ENCODE data around the gene RFFL. TPM values are rescaled to one million over a fixed set of nuclear protein-coding genes. Genes with fewer than 3 reads are reported as not detected.
A peak's percentile ranks its signal among the peaks of the same experiment; 100 is the strongest.

RFFL gene
- total and polyA plus RNA-seq, 8 donors = 19.6 to 42.0 (median 22.2) TPM

GRCh38 chr17:35101725-35102124 is 38.2 kb upstream of the RFFL start:
- Histone ChIP-seq H3K27me3 (no peaks in the 10 kb centered on the region), H3K4me1 (peaks cover 0 to 6% of the 10 kb centered on the region in 2 donors), H3K36me3 (peaks cover 0 to 67% of the 10 kb centered on the region in 2 donors), H3K9me3 (peaks cover 0 to 1% of the 10 kb centered on the region in 2 donors), H3K27ac (peak overlapping the region in 1 of 2 donors; percentile 62), H3K4me3 (no peak overlapping the region)
- DNase-seq = no peak
- ATAC-seq = no peak
- intact Hi-C loops (cut with DNase I) = loop anchor here in 1 of 2 donors (10.0 kb wide), 1 partner anchor 557 kb away; no protein-coding TSS in a partner anchor
- TF ChIP-seq CTCF (IDR thresholded peaks at IDR 0.05) = no peak

- H3K36me3 ChIP-seq = peaks cover 0 to 60% of the 10 kb centered on the region in 2 donors
- no peak for TF ChIP-seq CTCF (IDR thresholded peaks at IDR 0.05)
- H3K27ac ChIP-seq = peak overlapping the region in 1 of 2 donors; percentile 62
- no peaks in the 10 kb centered on the region for H3K9me3 ChIP-seq
- intact Hi-C loops (cut with DNase I) = loop anchor here in 1 of 2 donors (10.0 kb wide), 1 partner anchor 556 kb away; no protein-coding TSS in a partner anchor
- peaks cover 0 to 6% of the 10 kb centered on the region in 2 donors for H3K4me1 ChIP-seq
- ATAC-seq = no peak
- no peak for DNase-seq
- H3K4me3 ChIP-seq = no peak overlapping the region
- no peaks in the 10 kb centered on the region for H3K27me3 ChIP-seq
Measured at GRCh38 chr17:35101036-35101435, 37.5 kb upstream of the RFFL start.

GRCh38 chr17:35099908-35100307 is 36.4 kb upstream of the RFFL start:
- no peak overlapping the region for H3K4me3 ChIP-seq
- no peaks in the 10 kb centered on the region for H3K27me3 ChIP-seq
- H3K36me3 ChIP-seq = peaks cover 0 to 54% of the 10 kb centered on the region in 2 donors
- ATAC-seq = no peak
- intact Hi-C loops (cut with DNase I) = loop anchor here in 1 of 2 donors (10.0 kb wide), 1 partner anchor 555 kb away; no protein-coding TSS in a partner anchor
- peaks cover 0 to 6% of the 10 kb centered on the region in 2 donors for H3K4me1 ChIP-seq
- no peak for TF ChIP-seq CTCF (IDR thresholded peaks at IDR 0.05)
- peak overlapping the region in 1 of 2 donors; percentile 62 for H3K27ac ChIP-seq
- H3K9me3 ChIP-seq = no peaks in the 10 kb centered on the region
- no peak for DNase-seq

GRCh38 chr17:35097776-35098175 is 34.3 kb upstream of the RFFL start:
- no peak overlapping the region for H3K27ac ChIP-seq
- no peak for TF ChIP-seq CTCF (IDR thresholded peaks at IDR 0.05)
- DNase-seq (no peak), ATAC-seq (no peak)
- H3K36me3 ChIP-seq = peaks cover 0 to 39% of the 10 kb centered on the region in 2 donors
- no peaks in the 10 kb centered on the region for H3K9me3 ChIP-seq
- no peaks in the 10 kb centered on the region for H3K27me3 ChIP-seq
- H3K4me3 ChIP-seq = no peak overlapping the region
- peaks cover 0 to 6% of the 10 kb centered on the region in 2 donors for H3K4me1 ChIP-seq
- intact Hi-C loops (cut with DNase I) = no loop called here

GRCh38 chr17:35095741-35096140 is 32.2 kb upstream of the RFFL start:
- Histone ChIP-seq H3K4me1 (peaks cover 0 to 6% of the 10 kb centered on the region in 2 donors), H3K27ac (no peak overlapping the region), H3K9me3 (no peaks in the 10 kb centered on the region), H3K4me3 (no peak overlapping the region), H3K36me3 (peaks cover 0 to 20% of the 10 kb centered on the region in 2 donors), H3K27me3 (no peaks in the 10 kb centered on the region)
- no peak for TF ChIP-seq CTCF (IDR thresholded peaks at IDR 0.05)
- ATAC-seq = no peak
- intact Hi-C loops (cut with DNase I) = no loop called here
- DNase-seq = no peak
